ENCODE data around the gene DUS3L.
"Not testable (repeated sequence)": the region's sequence is repeated elsewhere in the genome, so short reads cannot be mapped to it uniquely, and the experiment has no call there.

The DUS3L gene

GRCh38 chr19:5767949-5768348 lies 23.0 kb downstream of the DUS3L start:
- no peak for DNase-seq

GRCh38 chr19:5765220-5765619 lies 25.7 kb downstream of the DUS3L start:
- no peak for DNase-seq

GRCh38 chr19:5762608-5763217 lies 28.2 kb downstream of the DUS3L start:
- DNase-seq: no peak

DNA sequence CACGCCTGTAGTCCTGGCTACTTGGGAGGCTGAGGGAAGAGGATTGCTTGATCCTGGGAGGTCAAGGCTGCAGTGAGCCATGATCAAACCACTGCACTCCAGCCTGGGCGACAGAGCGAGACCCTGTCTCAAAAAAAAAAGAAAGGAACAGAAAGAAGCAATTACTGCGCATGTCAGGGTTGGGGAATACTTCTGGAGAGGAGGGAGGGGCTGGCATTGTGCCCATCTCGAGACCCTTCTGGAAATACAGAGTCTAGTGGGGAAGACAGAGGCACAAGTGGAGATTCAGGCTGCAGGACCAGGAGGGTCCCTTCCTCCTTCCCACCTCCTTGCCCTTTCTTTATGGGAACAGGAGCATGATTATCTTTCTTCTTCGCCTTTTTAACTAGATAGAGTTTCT lies 37.2 kb downstream of the DUS3L start:
- DNase-seq: no peak

DNA sequence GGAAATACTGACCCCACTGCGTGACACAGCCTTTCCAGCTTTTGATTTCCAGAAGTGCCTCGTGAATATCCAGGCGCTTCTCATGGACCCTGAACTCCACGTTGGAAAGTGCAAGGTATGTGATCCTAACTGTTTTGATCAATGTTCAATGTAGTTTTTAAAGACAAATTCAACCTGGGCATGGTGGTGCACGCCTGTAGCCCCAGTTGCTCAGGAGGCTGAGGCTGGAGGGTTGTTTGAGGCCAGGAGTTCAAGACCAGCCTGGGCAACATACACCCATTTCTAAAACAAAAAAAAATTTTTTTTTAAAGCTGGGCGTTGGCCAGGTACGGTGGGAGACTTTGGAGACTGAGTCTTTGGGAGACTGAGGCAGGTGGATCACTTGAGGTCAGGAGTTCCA lies 39.3 kb downstream of the DUS3L start:
- no peak for DNase-seq

GRCh38 chr19:5749505-5749904 lies 41.5 kb downstream of the DUS3L start:
- no peak for DNase-seq

DNA sequence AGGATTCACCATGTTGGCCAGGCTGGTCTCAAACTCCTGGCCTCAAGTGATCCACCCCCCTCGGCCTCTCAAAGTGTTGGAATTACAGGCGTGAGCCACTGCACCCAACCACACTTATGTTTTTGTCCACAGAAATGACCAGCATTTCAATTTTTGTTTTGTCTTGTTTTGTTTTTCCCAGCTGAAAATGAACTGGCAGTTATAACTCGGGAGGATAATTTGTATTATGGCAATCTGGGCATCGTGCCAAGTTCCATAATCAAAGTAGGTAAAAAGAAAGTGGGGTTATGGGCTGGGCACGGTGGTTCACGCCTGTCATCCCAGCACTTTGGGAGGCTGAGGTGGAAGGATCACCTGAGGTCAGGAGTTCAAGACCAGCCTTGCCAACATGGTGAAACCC lies 42.0 kb downstream of the DUS3L start:
- DNase-seq: not testable (repeated sequence)

DNA sequence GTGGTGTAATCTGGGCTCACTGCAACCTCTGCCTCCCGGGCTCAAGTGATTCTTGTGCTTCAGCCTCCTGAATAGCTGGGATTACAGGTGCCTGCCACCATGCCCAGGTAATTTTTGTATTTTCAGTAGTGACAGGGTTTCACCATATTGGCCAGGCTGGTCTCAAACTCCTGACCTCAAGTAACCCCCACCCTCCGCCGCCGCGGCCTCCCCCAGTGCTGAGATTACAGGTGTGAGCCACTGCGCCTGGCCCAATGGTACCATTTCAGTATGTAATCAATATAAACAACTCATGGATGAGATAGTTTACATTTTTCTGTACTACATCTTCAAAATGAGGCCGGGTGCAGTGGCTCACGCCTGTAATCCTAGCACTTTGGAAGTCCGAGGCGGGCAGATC lies 46.0 kb downstream of the DUS3L start:
- DNase-seq: not testable (repeated sequence)

DNA sequence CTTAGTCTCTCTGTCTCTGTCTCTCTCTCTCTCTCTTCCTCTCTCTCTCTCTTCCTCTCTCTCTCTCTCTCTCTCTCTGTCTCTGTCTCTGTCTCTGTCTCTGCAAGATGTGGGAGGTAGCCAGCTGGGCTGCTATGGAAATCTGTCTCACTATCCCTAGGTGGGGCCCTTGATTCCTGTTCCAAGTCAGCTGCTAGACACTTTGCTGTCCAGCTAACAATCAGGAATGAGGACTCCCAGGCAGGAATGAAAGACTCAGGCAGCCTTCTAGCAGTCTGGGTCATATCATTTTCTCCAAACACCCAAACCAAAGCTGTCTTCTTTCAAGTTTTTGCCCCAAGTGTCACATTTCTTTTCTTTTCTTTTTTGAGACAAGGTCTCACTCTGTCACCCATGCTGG lies 47.3 kb downstream of the DUS3L start:
- no peak for DNase-seq

DNA sequence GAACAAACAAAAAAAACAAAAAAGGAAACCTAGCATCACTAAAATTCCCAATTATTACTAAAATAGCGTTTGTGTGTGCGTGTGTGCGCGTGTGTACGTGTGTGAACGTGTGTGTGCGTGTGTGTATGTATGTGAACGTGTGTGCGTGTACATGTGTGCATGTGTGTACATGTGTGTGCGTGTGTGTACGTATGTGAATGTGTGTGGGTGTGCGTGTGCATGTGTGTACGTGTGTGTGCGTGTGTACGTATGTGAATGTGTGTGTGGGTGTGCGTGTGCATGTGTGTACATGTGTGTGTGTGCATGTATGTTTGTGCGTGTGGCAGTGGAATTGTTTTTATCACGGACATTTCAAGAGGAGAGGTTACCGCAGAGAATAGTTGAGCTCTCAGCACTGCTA lies 48.9 kb downstream of the DUS3L start:
- no peak for DNase-seq

DNA sequence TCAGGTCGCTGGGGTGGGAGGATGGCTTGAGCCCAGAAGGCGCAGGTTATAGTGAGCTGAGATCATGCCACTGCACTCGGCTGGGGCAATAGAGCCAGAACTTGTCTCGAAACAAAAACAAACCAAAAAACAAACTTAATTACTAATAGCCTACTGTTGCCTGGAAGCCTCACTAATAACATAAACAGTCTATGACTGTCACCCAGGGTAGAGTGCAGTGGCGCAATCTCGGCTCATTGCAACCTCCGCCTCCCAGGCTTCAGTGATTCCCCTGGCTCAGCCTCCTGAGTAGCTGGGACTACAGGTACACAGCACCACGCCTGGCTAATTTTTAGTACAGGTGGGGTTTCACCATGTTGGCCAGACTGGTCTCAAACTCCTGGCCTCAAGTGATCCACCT lies 52.5 kb downstream of the DUS3L start:
- DNase-seq: no peak
